ENCODE measurements around the gene HOMER2. TPM values are rescaled to one million over a fixed set of nuclear protein-coding genes. Genes with fewer than 3 reads are reported as not detected.

The HOMER2 gene
- total RNA-seq, 1 experiment from 2014 or later = 8.8 TPM

DNA sequence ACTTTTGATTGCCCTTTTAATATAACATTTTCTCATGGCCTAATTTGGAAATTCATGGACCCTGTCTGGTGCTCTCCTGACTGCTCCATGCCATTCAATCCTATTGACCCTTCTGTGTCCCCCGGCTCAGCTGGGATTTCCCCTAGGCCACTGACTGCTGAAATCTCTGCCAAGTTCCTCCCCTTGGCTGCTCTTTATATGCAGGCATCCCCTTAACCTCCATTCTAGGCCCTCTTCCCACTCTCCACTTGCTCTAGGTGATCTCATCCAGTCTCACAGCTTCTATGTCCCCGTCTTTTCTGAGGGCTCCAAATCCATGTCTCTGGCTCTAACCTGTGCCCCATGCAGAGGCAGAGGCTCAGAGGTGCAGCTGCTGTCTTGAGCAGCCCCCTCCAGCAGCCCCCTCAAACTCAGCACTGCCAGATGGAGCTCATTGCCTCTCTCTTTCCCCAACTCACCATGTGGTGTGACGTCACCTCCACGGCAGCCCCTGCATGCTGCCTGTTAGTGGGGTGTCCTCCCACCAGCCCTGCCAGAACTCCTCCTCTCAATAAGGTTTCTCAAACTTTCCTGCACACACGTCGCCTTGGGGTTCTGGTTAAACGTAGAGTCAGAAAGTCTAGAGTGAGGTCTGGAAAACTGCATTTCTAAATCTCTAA, 153.2 kb downstream of the HOMER2 start:
- intact Hi-C loops (cut with micrococcal nuclease) = no loop called here
- ChIA-PET POLR2A (interaction anchor here (1.0 to 1.7 kb wide), 2 partner anchors 11 to 49 kb away, joined by 3 to 5 read pairs; no protein-coding TSS in a partner anchor), CTCF (interaction anchor here (1.0 kb wide), 1 partner anchor 16 kb away, joined by 3 read pairs; no protein-coding TSS in a partner anchor)
- Mint-ChIP-seq H3K36me3 (ENCODE audit: insufficient read depth, unreplicated experiment) (no peaks in the 10 kb centered on the region), H3K27ac (ENCODE audit: low read depth, unreplicated experiment) (no peak overlapping the region), H3K9me3 (ENCODE audit: unreplicated experiment) (peaks cover 1% of the 10 kb centered on the region), H3K4me3 (ENCODE audit: unreplicated experiment) (no peak overlapping the region), H3K4me1 (ENCODE audit: insufficient read depth, unreplicated experiment) (no peaks in the 10 kb centered on the region), H3K27me3 (ENCODE audit: insufficient read depth, unreplicated experiment) (peaks cover 28% of the 10 kb centered on the region)
- TF ChIP-seq, protein P1, sequence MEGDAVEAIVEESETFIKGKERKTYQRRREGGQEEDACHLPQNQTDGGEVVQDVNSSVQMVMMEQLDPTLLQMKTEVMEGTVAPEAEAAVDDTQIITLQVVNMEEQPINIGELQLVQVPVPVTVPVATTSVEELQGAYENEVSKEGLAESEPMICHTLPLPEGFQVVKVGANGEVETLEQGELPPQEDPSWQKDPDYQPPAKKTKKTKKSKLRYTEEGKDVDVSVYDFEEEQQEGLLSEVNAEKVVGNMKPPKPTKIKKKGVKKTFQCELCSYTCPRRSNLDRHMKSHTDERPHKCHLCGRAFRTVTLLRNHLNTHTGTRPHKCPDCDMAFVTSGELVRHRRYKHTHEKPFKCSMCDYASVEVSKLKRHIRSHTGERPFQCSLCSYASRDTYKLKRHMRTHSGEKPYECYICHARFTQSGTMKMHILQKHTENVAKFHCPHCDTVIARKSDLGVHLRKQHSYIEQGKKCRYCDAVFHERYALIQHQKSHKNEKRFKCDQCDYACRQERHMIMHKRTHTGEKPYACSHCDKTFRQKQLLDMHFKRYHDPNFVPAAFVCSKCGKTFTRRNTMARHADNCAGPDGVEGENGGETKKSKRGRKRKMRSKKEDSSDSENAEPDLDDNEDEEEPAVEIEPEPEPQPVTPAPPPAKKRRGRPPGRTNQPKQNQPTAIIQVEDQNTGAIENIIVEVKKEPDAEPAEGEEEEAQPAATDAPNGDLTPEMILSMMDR (IDR thresholded peaks at IDR 0.05; ENCODE audit: unreplicated experiment) = no peak
- DNase-seq (ENCODE audit: unreplicated experiment) = no peak
- BruUV-seq (replicated peaks) = no TSS peak

Other genes with a start within 250 kb of the HOMER2 start
- gene AP3B2, start 242.8 kb downstream of the HOMER2 start, total RNA-seq (2022) = 6.1 and 7.5 TPM in 2 replicates
- gene FSD2, start 146.7 kb downstream of the HOMER2 start, total RNA-seq (2022) = not detected in 2 replicates
- gene WHAMM, start 143.1 kb downstream of the HOMER2 start, total RNA-seq (2022) = 8.2 and 10.1 TPM in 2 replicates
- gene RAMAC, start 33.5 kb upstream of the HOMER2 start, total RNA-seq (2022) = 21.0 and 25.6 TPM in 2 replicates
- gene C15orf40, start 58.9 kb upstream of the HOMER2 start, total RNA-seq (2022) = 38.1 and 39.3 TPM in 2 replicates
- gene BTBD1, start 114.5 kb upstream of the HOMER2 start, total RNA-seq (2022) = 42.7 and 57.0 TPM in 2 replicates
- 0.39 TPM in 1 of 2 replicates, not detected in the other for gene TM6SF1, start 154.9 kb upstream of the HOMER2 start, total RNA-seq (2022)